Measurements from ENCODE around the gene GNMT.

Gene GNMT

DNA sequence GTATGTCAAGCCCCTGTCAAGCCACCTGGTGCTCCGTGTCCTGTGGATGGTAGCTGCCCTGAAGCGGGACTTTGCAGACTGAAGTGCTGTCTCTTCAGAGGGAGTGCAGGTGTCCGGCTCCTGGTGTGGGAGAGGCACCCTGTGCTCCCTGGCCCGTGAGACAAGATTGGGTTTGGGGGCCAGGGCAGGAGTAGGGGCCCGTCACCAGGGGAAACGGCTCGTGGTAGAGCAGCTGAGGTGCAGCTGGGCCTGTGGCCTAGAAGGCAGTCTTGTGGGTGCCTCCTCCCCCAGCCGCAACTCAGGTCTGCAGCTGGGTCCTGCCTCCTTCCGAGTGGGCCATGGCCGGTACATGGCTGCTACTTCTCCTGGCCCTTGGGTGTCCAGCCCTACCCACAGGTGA lies 44.8 kb upstream of the GNMT start, which contains the start of gene PTCRA:
Gene PTCRA (plus strand): TSS at position 322 of the 400 bp plus-strand sequence. CDS start 17 bp downstream, at position 339.
- Histone ChIP-seq H3K4me3 (replicated peaks; ENCODE audit: insufficient read depth, low read length) (no peak within 1 kb of the TSS), H3K27ac (replicated peaks) (no peak within 1 kb of the TSS), H3K27me3 (ENCODE audit: insufficient read depth, poor library complexity, severe bottlenecking) (no peaks in the 10 kb centered on the region)
- TF ChIP-seq SPI1 (IDR thresholded peaks at IDR 0.05; ENCODE audit: borderline replicate concordance, low read depth): no peak
- TF ChIP-seq, protein P1, sequence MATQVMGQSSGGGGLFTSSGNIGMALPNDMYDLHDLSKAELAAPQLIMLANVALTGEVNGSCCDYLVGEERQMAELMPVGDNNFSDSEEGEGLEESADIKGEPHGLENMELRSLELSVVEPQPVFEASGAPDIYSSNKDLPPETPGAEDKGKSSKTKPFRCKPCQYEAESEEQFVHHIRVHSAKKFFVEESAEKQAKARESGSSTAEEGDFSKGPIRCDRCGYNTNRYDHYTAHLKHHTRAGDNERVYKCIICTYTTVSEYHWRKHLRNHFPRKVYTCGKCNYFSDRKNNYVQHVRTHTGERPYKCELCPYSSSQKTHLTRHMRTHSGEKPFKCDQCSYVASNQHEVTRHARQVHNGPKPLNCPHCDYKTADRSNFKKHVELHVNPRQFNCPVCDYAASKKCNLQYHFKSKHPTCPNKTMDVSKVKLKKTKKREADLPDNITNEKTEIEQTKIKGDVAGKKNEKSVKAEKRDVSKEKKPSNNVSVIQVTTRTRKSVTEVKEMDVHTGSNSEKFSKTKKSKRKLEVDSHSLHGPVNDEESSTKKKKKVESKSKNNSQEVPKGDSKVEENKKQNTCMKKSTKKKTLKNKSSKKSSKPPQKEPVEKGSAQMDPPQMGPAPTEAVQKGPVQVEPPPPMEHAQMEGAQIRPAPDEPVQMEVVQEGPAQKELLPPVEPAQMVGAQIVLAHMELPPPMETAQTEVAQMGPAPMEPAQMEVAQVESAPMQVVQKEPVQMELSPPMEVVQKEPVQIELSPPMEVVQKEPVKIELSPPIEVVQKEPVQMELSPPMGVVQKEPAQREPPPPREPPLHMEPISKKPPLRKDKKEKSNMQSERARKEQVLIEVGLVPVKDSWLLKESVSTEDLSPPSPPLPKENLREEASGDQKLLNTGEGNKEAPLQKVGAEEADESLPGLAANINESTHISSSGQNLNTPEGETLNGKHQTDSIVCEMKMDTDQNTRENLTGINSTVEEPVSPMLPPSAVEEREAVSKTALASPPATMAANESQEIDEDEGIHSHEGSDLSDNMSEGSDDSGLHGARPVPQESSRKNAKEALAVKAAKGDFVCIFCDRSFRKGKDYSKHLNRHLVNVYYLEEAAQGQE (IDR thresholded peaks at IDR 0.05; ENCODE audit: insufficient replicate concordance, low read depth): no peak
- TF ChIP-seq, protein P2, sequence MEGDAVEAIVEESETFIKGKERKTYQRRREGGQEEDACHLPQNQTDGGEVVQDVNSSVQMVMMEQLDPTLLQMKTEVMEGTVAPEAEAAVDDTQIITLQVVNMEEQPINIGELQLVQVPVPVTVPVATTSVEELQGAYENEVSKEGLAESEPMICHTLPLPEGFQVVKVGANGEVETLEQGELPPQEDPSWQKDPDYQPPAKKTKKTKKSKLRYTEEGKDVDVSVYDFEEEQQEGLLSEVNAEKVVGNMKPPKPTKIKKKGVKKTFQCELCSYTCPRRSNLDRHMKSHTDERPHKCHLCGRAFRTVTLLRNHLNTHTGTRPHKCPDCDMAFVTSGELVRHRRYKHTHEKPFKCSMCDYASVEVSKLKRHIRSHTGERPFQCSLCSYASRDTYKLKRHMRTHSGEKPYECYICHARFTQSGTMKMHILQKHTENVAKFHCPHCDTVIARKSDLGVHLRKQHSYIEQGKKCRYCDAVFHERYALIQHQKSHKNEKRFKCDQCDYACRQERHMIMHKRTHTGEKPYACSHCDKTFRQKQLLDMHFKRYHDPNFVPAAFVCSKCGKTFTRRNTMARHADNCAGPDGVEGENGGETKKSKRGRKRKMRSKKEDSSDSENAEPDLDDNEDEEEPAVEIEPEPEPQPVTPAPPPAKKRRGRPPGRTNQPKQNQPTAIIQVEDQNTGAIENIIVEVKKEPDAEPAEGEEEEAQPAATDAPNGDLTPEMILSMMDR (IDR thresholded peaks at IDR 0.05; ENCODE audit: insufficient read depth, low read length): no peak
- no peak for TF ChIP-seq POLR2AphosphoS5 (IDR thresholded peaks at IDR 0.05; ENCODE audit: low read depth)
- TF ChIP-seq GABPA (IDR thresholded peaks at IDR 0.05; ENCODE audit: low read depth): no peak
- no peak for DNase-seq (ENCODE audit: low read depth in 1 of 2, low spot score in 1 of 2)

DNA sequence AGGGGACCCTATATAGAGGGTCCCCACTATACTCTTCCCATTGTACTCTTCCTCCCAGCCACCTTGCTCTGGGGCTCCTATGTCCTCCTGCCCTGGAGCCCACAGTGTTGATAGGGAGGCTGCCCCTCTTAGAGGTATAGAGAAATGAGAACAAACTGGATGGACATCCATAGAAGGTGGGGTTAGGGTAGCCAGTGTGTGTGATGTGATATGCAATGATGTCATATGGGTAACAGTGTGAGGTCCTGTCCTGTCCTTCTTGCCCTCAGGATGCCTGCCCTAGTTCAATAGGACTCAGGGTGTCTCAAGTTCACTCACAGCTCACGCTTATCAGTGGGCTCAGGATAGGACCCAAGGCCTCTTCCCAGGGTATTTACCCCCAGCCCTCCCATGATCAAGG lies 44.3 kb upstream of the GNMT start:
- DNase-seq (ENCODE audit: low read depth in 1 of 2, low spot score in 1 of 2): no peak
- no peaks in the 10 kb centered on the region for H3K27me3 ChIP-seq (ENCODE audit: insufficient read depth, poor library complexity, severe bottlenecking)
- H3K27ac ChIP-seq (replicated peaks): no peak overlapping the region
- no peak for TF ChIP-seq SPI1 (IDR thresholded peaks at IDR 0.05; ENCODE audit: borderline replicate concordance, low read depth)
- TF ChIP-seq GABPA (IDR thresholded peaks at IDR 0.05; ENCODE audit: low read depth): no peak
- TF ChIP-seq, protein P2 (IDR thresholded peaks at IDR 0.05; ENCODE audit: insufficient read depth, low read length): no peak
- no peak overlapping the region for H3K4me3 ChIP-seq (replicated peaks; ENCODE audit: insufficient read depth, low read length)

DNA sequence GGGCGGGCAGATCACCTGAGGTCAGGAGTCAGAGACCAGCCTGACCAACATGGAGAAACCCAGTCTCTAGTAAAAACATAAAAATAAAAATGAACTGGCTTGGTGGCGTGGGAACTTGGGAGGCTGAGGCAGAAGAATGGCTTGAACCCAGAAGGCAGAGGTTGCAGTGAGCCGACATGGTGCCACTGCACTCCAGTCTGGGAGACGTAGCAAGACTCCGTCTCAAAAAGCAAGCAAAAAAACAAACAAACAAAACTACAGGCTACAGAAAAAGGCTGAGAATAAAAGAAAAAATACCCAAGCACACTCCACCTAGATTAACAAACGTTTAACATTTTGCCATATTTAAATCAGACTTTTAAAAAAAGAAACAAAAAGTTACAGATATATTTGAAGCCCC lies 38.8 kb upstream of the GNMT start:
- no peak for DNase-seq (ENCODE audit: low read depth in 1 of 2, low spot score in 1 of 2)
- Histone ChIP-seq H3K27ac (replicated peaks) (no peak overlapping the region), H3K27me3 (ENCODE audit: insufficient read depth, poor library complexity, severe bottlenecking) (no peaks in the 10 kb centered on the region), H3K4me3 (replicated peaks; ENCODE audit: insufficient read depth, low read length) (no peak overlapping the region)
- TF ChIP-seq, protein P2 (IDR thresholded peaks at IDR 0.05; ENCODE audit: insufficient read depth, low read length): no peak
- TF ChIP-seq GABPA (IDR thresholded peaks at IDR 0.05; ENCODE audit: low read depth): no peak
- TF ChIP-seq, protein P1 (IDR thresholded peaks at IDR 0.05; ENCODE audit: insufficient replicate concordance, low read depth): no peak
- TF ChIP-seq POLR2AphosphoS5 (IDR thresholded peaks at IDR 0.05; ENCODE audit: low read depth): no peak
- TF ChIP-seq SPI1 (IDR thresholded peaks at IDR 0.05; ENCODE audit: borderline replicate concordance, low read depth): no peak

DNA sequence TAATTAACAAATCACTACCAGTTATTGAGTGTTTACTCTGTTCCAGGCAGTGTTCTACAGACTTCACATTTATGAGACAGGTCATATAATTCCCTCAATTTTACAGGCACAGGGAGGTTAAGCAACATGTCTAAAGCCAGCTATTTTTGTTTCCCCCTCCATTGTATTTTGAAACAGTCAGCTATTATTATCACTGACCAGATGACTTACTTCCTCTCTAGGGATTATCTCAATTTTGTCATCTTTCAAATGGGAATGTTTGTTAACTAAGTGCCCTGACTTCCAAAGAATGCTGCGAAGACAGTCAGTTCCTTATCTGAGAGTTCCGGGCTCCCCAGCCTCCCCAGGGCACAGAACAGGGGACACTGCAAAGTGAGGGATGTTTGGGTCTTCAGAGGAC lies 36.9 kb upstream of the GNMT start:
- H3K4me3 ChIP-seq (replicated peaks; ENCODE audit: insufficient read depth, low read length): no peak overlapping the region
- DNase-seq (ENCODE audit: low read depth in 1 of 2, low spot score in 1 of 2): peak in 1 of 2 experiments; percentile 79
- no peak overlapping the region for H3K27ac ChIP-seq (replicated peaks)
- TF ChIP-seq, protein P2 (IDR thresholded peaks at IDR 0.05; ENCODE audit: insufficient read depth, low read length): no peak
- TF ChIP-seq, protein P1 (IDR thresholded peaks at IDR 0.05; ENCODE audit: insufficient replicate concordance, low read depth): no peak
- TF ChIP-seq SPI1 (IDR thresholded peaks at IDR 0.05; ENCODE audit: borderline replicate concordance, low read depth) (0 out of 2 replicates have a peak, but pooled peaks have one; percentile 40), GABPA (IDR thresholded peaks at IDR 0.05; ENCODE audit: low read depth) (no peak), POLR2AphosphoS5 (IDR thresholded peaks at IDR 0.05; ENCODE audit: low read depth) (no peak)
- no peaks in the 10 kb centered on the region for H3K27me3 ChIP-seq (ENCODE audit: insufficient read depth, poor library complexity, severe bottlenecking)

Measured in HL-60 (cell line).